WTC11 (cell line): Measurements from ENCODE around the gene MED8.

Experiments used
- AFF4 ChIP-seq: sonication (generic); formaldehyde crosslinking; IDR thresholded peaks from 2 replicates; pipeline ENCODE4 v1.8.1; 2023; ENCODE audit warnings: mild to moderate bottlenecking, missing genetic modification reagents, borderline replicate concordance
- ATF1 ChIP-seq: sonication (generic); formaldehyde crosslinking; IDR thresholded peaks from 2 replicates; pipeline ENCODE4 v1.8.1; 2023; ENCODE audit warnings: mild to moderate bottlenecking, moderate library complexity, missing genetic modification reagents
- ATF6 ChIP-seq: sonication (generic); formaldehyde crosslinking; IDR thresholded peaks from 2 replicates; pipeline ENCODE4 v1.8.1; 2023; ENCODE audit warnings: mild to moderate bottlenecking, missing genetic modification reagents
- CTCF ChIP-seq: fragments of 200-600 bp; IDR thresholded peaks from 2 replicates; pipeline ENCODE4 v1.8.0; 2022; ENCODE audit warnings: antibody characterized with exemption
- MAX ChIP-seq: sonication (generic); formaldehyde crosslinking; IDR thresholded peaks from 2 replicates; pipeline ENCODE4 v1.8.0; 2022; ENCODE audit warnings: mild to moderate bottlenecking, missing genetic modification reagents
- PRRX2 ChIP-seq: fragments of 250-450 bp; sonication (Bioruptor Pico); IDR thresholded peaks from 2 replicates; pipeline ENCODE4 v1.8.0; 2021; ENCODE audit warnings: mild to moderate bottlenecking
- SP1 ChIP-seq: sonication (generic); formaldehyde crosslinking; conservative IDR thresholded peaks from 2 replicates; pipeline ENCODE4 v1.8.1; 2022; ENCODE audit warnings: missing genetic modification reagents
- TEAD4 ChIP-seq: sonication (generic); formaldehyde crosslinking; IDR thresholded peaks from 2 replicates; pipeline ENCODE4 v1.8.0; 2022; ENCODE audit warnings: mild to moderate bottlenecking, missing genetic modification reagents
- ZNF281 ChIP-seq: sonication (generic); formaldehyde crosslinking; IDR thresholded peaks from 2 replicates; pipeline ENCODE4 v1.8.0; 2023; ENCODE audit warnings: mild to moderate bottlenecking, missing genetic modification reagents

- TF ChIP-seq ATF6 (CRISPR knock-in tag) (no peak), CTCF (no peak), TEAD4 (CRISPR knock-in tag) (no peak), SP1 (CRISPR knock-in tag) (no peak), ZNF281 (CRISPR knock-in tag) (no peak), AFF4 (no peak), ATF1 (CRISPR knock-in tag) (no peak), MAX (CRISPR knock-in tag) (no peak), PRRX2 (CRISPR knock-in tag) (no peak)
Observed at GRCh38 chr1:43352881-43353280, 36.7 kb downstream of the MED8 start.
